SU-DHL-6 (cell line): ENCODE results near the gene PKNOX2.

ENCODE experiments used
- CTCF ChIP-seq: fragments of 200-600 bp; sonication (generic); IDR thresholded peaks from one replicate; pipeline ENCODE4 v1.5.1; 2017; ENCODE audit warnings: antibody characterized with exemption, mild to moderate bottlenecking, low read length, moderate library complexity; ENCODE audit not compliant: insufficient read depth, poor library complexity, severe bottlenecking
- EZH2phosphoT487 ChIP-seq: fragments of 200-600 bp; sonication (generic), shearing (Covaris generic); conservative IDR thresholded peaks from 2 replicates; pipeline ENCODE4 v1.6.1; 2018; ENCODE audit warnings: mild to moderate bottlenecking, antibody characterized with exemption, low read length, moderate library complexity, mixed read lengths

- TF ChIP-seq EZH2phosphoT487: no peak
- no peak for TF ChIP-seq CTCF
Measured at GRCh38 chr11:125376117-125376516, 211.6 kb downstream of the PKNOX2 start.
